ENCODE measurements around the gene SRM. TPM values are rescaled to one million over a fixed set of nuclear protein-coding genes. Genes with fewer than 3 reads are reported as not detected.

The SRM gene
- total and polyA plus RNA-seq, 4 donors, result 8.6 to 59.1 (median 24.3) TPM

GRCh38 chr1:11080931-11081330 is 21.1 kb upstream of the SRM start:
- Histone ChIP-seq H3K27me3 (ENCODE audit: control insufficient read depth in 4 of 4, insufficient read depth in 4 of 4, low read length in 3 of 4) (no peaks in the 10 kb centered on the region), H3K9ac (ENCODE audit: low read depth in 1 of 2, low read length in 2 of 2) (no peak overlapping the region), H3K9me3 (ENCODE audit: control insufficient read depth in 4 of 4, low read length in 3 of 4) (no peaks in the 10 kb centered on the region), H3K36me3 (ENCODE audit: control insufficient read depth in 4 of 4, insufficient read depth in 3 of 4, low read depth in 1 of 4, low read length in 3 of 4) (peaks cover 11 to 56% (median 34%) of the 10 kb centered on the region in 4 donors), H3K4me3 (ENCODE audit: low read depth in 1 of 3, low read length in 3 of 3) (no peak overlapping the region), H3K27ac (ENCODE audit: low read depth in 1 of 2, low read length in 2 of 2) (no peak overlapping the region), H3K4me1 (ENCODE audit: control insufficient read depth in 4 of 4, insufficient read depth in 4 of 4, low read length in 3 of 4) (no peaks in the 10 kb centered on the region)
- no peak for TF ChIP-seq EGR1 (IDR thresholded peaks at IDR 0.05; ENCODE audit: low read depth in 2 of 2)
- TF ChIP-seq YY1 (IDR thresholded peaks at IDR 0.05), result no peak
- TF ChIP-seq SP1 (IDR thresholded peaks at IDR 0.05), result no peak
- TF ChIP-seq CTCF (IDR thresholded peaks at IDR 0.05; ENCODE audit: low read depth, low read length, missing input control), result no peak
- no peak for TF ChIP-seq ZBTB33 (IDR thresholded peaks at IDR 0.05)
- no peak for TF ChIP-seq FOXA2 (IDR thresholded peaks at IDR 0.05)
- no peak for TF ChIP-seq ATF3 (IDR thresholded peaks at IDR 0.05)
- TF ChIP-seq RXRA (IDR thresholded peaks at IDR 0.05), result no peak
- TF ChIP-seq RAD21 (IDR thresholded peaks at IDR 0.05), result no peak
- no peak for TF ChIP-seq NR2F2 (IDR thresholded peaks at IDR 0.05)
- no peak for TF ChIP-seq TAF1 (conservative IDR thresholded peaks at IDR 0.05)
- TF ChIP-seq JUND (IDR thresholded peaks at IDR 0.05), result no peak
- DNase-seq (ENCODE audit: low spot score), result no peak
- WGBS, result 88% methylated on average over 12 of the region's 12 CpGs

GRCh38 chr1:11078631-11079030 is 18.8 kb upstream of the SRM start:
- H3K9ac ChIP-seq (ENCODE audit: low read depth in 1 of 2, low read length in 2 of 2), result no peak overlapping the region

More at GRCh38 chr1:11078631-11079030, 18.8 kb upstream of the SRM start:
- TF ChIP-seq SP1 (IDR thresholded peaks at IDR 0.05) (no peak), CTCF (IDR thresholded peaks at IDR 0.05; ENCODE audit: low read depth, low read length, missing input control) (no peak), MAX (IDR thresholded peaks at IDR 0.05) (no peak), JUND (IDR thresholded peaks at IDR 0.05) (no peak), ZBTB33 (IDR thresholded peaks at IDR 0.05) (no peak), TAF1 (conservative IDR thresholded peaks at IDR 0.05) (no peak), ATF3 (IDR thresholded peaks at IDR 0.05) (no peak), EGR1 (IDR thresholded peaks at IDR 0.05; ENCODE audit: low read depth in 2 of 2) (no peak), NR2F2 (IDR thresholded peaks at IDR 0.05) (no peak), FOXA1 (IDR thresholded peaks at IDR 0.05) (no peak), FOXA2 (IDR thresholded peaks at IDR 0.05) (no peak), HNF4A (conservative IDR thresholded peaks at IDR 0.05) (no peak), GABPA (IDR thresholded peaks at IDR 0.05 in 1 of 2, conservative IDR thresholded peaks at IDR 0.05 in 1 of 2) (no peak), RAD21 (IDR thresholded peaks at IDR 0.05) (no peak), HNF4G (IDR thresholded peaks at IDR 0.05) (no peak), RXRA (IDR thresholded peaks at IDR 0.05) (no peak), YY1 (IDR thresholded peaks at IDR 0.05) (no peak), REST (IDR thresholded peaks at IDR 0.05) (no peak)
- Histone ChIP-seq H3K9me3 (ENCODE audit: control insufficient read depth in 4 of 4, low read length in 3 of 4) (no peaks in the 10 kb centered on the region), H3K36me3 (ENCODE audit: control insufficient read depth in 4 of 4, insufficient read depth in 3 of 4, low read depth in 1 of 4, low read length in 3 of 4) (peaks cover 17 to 74% (median 45%) of the 10 kb centered on the region in 4 donors), H3K4me3 (ENCODE audit: low read depth in 1 of 3, low read length in 3 of 3) (no peak overlapping the region), H3K4me1 (ENCODE audit: control insufficient read depth in 4 of 4, insufficient read depth in 4 of 4, low read length in 3 of 4) (no peaks in the 10 kb centered on the region), H3K27me3 (ENCODE audit: control insufficient read depth in 4 of 4, insufficient read depth in 4 of 4, low read length in 3 of 4) (no peaks in the 10 kb centered on the region), H3K27ac (ENCODE audit: low read depth in 1 of 2, low read length in 2 of 2) (no peak overlapping the region)
- no peak for DNase-seq (ENCODE audit: low spot score)
- 94% methylated on average over 2 of the region's 2 CpGs for WGBS

All from liver (tissue), 9 donors.